ENCODE results near the gene CRABP2.

- TF ChIP-seq CTCF (IDR thresholded peaks at IDR 0.05) (no peak), POLR2A (IDR thresholded peaks at IDR 0.05) (no peak)
Observed at GRCh38 chr1:156705321-156705917, at the start of gene CRABP2.

All from body of pancreas (tissue), 4 donors.